ENCODE data around the gene CACNA1A.

CACNA1A gene

DNA sequence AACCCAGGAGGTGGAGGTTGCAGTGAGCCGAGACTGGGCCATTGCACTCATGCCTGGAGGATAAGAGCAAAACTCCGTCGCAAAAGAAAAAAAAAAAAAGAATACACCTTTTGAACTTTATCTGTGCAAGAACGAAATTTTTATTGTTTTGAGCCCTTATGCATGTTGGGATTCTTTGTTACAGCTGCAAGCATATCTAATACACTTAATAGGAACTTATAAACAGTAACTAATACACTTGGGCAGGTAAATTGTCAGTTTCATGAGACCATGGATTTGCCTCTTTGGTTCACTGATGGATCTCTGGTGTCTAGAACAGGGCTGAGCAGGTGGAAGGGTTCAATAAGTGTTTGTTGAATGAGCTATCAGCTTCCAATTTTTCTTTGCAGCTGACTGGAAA, 108.1 kb downstream of the CACNA1A start:
- no peak overlapping the region for H3K27ac ChIP-seq (replicated peaks)
- DNase-seq (ENCODE audit: low read depth in 1 of 2, low spot score in 1 of 2) = no peak
- no peaks in the 10 kb centered on the region for H3K27me3 ChIP-seq (ENCODE audit: insufficient read depth, poor library complexity, severe bottlenecking)
- TF ChIP-seq GABPA (IDR thresholded peaks at IDR 0.05; ENCODE audit: low read depth) = no peak
- TF ChIP-seq POLR2AphosphoS5 (IDR thresholded peaks at IDR 0.05; ENCODE audit: low read depth) = no peak
- TF ChIP-seq CTCF (IDR thresholded peaks at IDR 0.05; ENCODE audit: insufficient read depth, low read length) = no peak
- TF ChIP-seq SPI1 (IDR thresholded peaks at IDR 0.05; ENCODE audit: borderline replicate concordance, low read depth) = no peak
- TF ChIP-seq, protein P1, sequence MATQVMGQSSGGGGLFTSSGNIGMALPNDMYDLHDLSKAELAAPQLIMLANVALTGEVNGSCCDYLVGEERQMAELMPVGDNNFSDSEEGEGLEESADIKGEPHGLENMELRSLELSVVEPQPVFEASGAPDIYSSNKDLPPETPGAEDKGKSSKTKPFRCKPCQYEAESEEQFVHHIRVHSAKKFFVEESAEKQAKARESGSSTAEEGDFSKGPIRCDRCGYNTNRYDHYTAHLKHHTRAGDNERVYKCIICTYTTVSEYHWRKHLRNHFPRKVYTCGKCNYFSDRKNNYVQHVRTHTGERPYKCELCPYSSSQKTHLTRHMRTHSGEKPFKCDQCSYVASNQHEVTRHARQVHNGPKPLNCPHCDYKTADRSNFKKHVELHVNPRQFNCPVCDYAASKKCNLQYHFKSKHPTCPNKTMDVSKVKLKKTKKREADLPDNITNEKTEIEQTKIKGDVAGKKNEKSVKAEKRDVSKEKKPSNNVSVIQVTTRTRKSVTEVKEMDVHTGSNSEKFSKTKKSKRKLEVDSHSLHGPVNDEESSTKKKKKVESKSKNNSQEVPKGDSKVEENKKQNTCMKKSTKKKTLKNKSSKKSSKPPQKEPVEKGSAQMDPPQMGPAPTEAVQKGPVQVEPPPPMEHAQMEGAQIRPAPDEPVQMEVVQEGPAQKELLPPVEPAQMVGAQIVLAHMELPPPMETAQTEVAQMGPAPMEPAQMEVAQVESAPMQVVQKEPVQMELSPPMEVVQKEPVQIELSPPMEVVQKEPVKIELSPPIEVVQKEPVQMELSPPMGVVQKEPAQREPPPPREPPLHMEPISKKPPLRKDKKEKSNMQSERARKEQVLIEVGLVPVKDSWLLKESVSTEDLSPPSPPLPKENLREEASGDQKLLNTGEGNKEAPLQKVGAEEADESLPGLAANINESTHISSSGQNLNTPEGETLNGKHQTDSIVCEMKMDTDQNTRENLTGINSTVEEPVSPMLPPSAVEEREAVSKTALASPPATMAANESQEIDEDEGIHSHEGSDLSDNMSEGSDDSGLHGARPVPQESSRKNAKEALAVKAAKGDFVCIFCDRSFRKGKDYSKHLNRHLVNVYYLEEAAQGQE (IDR thresholded peaks at IDR 0.05; ENCODE audit: insufficient replicate concordance, low read depth) = no peak
- no peak overlapping the region for H3K4me3 ChIP-seq (replicated peaks; ENCODE audit: insufficient read depth, low read length)

DNA sequence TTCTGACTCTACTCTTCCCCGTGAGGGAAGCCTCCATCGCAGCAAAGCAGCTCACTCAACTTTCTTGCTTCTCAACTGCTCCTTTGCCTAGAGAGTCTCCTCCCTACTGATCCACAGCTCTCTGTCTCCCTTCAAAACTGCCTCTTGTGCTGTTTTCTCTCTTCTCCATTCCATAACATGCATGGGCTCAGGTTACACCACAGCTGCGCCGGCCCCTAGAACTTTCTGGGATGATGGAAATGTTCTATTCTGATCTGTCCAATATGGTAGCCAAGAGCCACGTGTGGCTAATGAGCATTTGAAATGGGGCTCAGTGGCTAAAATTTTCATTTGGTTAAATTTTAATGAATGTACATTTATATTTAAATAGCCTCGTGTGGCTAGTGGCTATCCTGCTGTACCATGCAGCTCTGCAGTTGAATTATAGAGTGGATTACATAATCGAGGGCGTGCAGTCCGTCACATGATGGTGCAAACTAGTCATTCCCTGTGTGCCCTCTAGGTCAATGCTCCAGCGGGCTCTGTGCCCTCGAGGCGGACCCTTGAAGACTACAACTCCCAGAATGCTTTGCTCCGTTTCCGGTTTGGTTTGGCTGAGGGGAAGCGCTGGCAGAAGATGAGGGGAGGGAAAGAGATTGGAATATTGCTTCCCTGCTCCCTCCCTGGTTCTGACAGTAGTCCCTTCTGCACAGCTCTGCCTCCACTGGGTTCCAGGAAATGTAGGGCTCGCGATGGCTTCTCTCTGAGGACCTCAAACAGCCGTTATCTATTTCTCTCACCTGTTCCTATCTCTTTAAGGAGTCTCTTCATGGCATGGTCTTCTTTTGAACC, 109.8 kb downstream of the CACNA1A start:
- DNase-seq (ENCODE audit: low read depth in 1 of 2, low spot score in 1 of 2) = no peak
- Histone ChIP-seq H3K27me3 (ENCODE audit: insufficient read depth, poor library complexity, severe bottlenecking) (no peaks in the 10 kb centered on the region), H3K27ac (replicated peaks) (no peak overlapping the region), H3K4me3 (replicated peaks; ENCODE audit: insufficient read depth, low read length) (no peak overlapping the region)
- no peak for TF ChIP-seq CTCF (IDR thresholded peaks at IDR 0.05; ENCODE audit: insufficient read depth, low read length)
- no peak for TF ChIP-seq GABPA (IDR thresholded peaks at IDR 0.05; ENCODE audit: low read depth)
- TF ChIP-seq, protein P1 (IDR thresholded peaks at IDR 0.05; ENCODE audit: insufficient replicate concordance, low read depth) = no peak
- no peak for TF ChIP-seq SPI1 (IDR thresholded peaks at IDR 0.05; ENCODE audit: borderline replicate concordance, low read depth)
- TF ChIP-seq POLR2AphosphoS5 (IDR thresholded peaks at IDR 0.05; ENCODE audit: low read depth) = no peak

GRCh38 chr19:13382633-13382938, 123.7 kb downstream of the CACNA1A start:
- Histone ChIP-seq H3K27ac (replicated peaks) (no peak overlapping the region), H3K27me3 (ENCODE audit: insufficient read depth, poor library complexity, severe bottlenecking) (no peaks in the 10 kb centered on the region), H3K4me3 (replicated peaks; ENCODE audit: insufficient read depth, low read length) (no peak overlapping the region)
- TF ChIP-seq, protein P1 (IDR thresholded peaks at IDR 0.05; ENCODE audit: insufficient replicate concordance, low read depth) = no peak
- no peak for TF ChIP-seq POLR2AphosphoS5 (IDR thresholded peaks at IDR 0.05; ENCODE audit: low read depth)
- no peak for TF ChIP-seq GABPA (IDR thresholded peaks at IDR 0.05; ENCODE audit: low read depth)
- TF ChIP-seq SPI1 (IDR thresholded peaks at IDR 0.05; ENCODE audit: borderline replicate concordance, low read depth) = no peak
- TF ChIP-seq CTCF (IDR thresholded peaks at IDR 0.05; ENCODE audit: insufficient read depth, low read length) = no peak
- DNase-seq (ENCODE audit: low read depth in 1 of 2, low spot score in 1 of 2) = no peak
